T-helper 2 cell treated with Interferon-gamma antibody and Interleukin-4, amounts not matched to agents 5 μg/mL and 100 μg/mL, for 36 hours (primary cell): Measurements from ENCODE around the gene TMIE.

Experiments
- DNase-seq: peaks from one replicate; pipeline ENCODE4 v3.0.0; 2021; ENCODE audit warnings: low spot score
- H3K27ac Mint-ChIP-seq: one replicate; pipeline ENCODE4 v1.8.0; 2021; ENCODE audit warnings: mild to moderate bottlenecking, mixed read lengths
- H3K27me3 Mint-ChIP-seq: one replicate; pipeline ENCODE4 v1.8.0; 2021; ENCODE audit warnings: low read depth, mixed read lengths
- H3K36me3 Mint-ChIP-seq: one replicate; pipeline ENCODE4 v1.8.0; 2021; ENCODE audit warnings: low read depth, mixed read lengths
- H3K4me1 Mint-ChIP-seq: one replicate; pipeline ENCODE4 v1.8.0; 2021; ENCODE audit warnings: low read depth, mixed read lengths
- H3K4me3 Mint-ChIP-seq: one replicate; pipeline ENCODE4 v1.8.0; 2022; ENCODE audit warnings: mild to moderate bottlenecking, moderate library complexity, mixed read lengths
- H3K9me3 Mint-ChIP-seq: one replicate; pipeline ENCODE4 v1.8.0; 2021; ENCODE audit warnings: mixed read lengths

Gene TMIE

DNA sequence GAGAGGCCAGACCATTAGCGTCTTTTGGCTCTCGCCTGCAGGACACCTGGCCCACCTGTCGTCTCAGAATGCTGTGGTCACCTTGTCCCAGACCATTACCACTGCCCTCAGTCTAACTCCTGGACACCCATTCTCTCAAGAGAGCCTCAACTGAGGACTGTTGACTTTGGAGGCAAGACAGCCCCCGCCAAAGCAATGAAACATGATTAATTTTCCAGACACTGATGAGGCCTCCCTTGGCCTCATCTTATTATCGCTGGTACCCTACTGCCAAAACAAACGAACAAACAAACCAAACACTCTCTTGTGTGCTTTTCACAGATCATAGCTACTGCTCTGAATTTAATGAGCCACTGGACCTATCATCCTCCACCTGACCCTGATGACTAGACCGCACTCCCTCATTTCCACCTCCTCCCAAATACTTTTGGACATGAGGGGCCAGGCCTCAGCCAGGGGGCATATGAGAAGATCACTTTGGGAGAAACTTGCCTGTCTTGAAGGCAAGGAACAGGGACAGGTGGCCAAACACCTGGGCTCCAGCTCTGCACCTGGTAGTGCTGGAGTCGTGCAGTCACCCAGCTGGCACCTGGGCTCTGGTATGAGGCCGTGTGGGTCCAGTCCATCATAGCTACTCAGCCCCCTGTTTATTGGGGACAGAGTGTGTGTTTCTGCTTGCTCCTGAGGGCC is 35.3 kb upstream of the TMIE start:
- DNase-seq, result no peak
- Mint-ChIP-seq H3K4me1 (no peaks in the 10 kb centered on the region), H3K9me3 (no peaks in the 10 kb centered on the region), H3K36me3 (no peaks in the 10 kb centered on the region), H3K27ac (no peak overlapping the region), H3K4me3 (no peak overlapping the region), H3K27me3 (no peaks in the 10 kb centered on the region)

DNA sequence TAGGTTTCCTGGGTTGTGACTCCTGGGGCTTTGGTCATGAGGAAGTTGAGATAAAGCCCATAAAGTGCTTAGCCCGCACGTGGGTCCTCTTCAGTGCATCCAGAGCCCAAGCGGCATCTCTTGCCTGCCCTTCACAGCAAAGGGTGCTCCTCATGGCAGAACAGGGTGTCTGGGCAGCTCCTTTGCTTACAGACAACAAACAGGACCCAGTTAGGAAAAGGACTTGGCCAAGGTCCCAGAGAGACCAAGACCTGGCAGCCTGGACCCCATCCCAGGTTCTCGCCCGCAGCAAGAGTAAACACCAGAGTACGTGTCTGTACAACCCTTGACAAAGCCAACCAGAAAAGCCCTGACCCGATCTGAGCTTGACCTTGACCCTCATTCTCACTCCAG is 34.7 kb upstream of the TMIE start:
- no peaks in the 10 kb centered on the region for H3K27me3 Mint-ChIP-seq
- DNase-seq, result no peak
- no peak overlapping the region for H3K27ac Mint-ChIP-seq
- H3K9me3 Mint-ChIP-seq, result no peaks in the 10 kb centered on the region
- no peak overlapping the region for H3K4me3 Mint-ChIP-seq
- H3K4me1 Mint-ChIP-seq, result no peaks in the 10 kb centered on the region
- no peaks in the 10 kb centered on the region for H3K36me3 Mint-ChIP-seq

DNA sequence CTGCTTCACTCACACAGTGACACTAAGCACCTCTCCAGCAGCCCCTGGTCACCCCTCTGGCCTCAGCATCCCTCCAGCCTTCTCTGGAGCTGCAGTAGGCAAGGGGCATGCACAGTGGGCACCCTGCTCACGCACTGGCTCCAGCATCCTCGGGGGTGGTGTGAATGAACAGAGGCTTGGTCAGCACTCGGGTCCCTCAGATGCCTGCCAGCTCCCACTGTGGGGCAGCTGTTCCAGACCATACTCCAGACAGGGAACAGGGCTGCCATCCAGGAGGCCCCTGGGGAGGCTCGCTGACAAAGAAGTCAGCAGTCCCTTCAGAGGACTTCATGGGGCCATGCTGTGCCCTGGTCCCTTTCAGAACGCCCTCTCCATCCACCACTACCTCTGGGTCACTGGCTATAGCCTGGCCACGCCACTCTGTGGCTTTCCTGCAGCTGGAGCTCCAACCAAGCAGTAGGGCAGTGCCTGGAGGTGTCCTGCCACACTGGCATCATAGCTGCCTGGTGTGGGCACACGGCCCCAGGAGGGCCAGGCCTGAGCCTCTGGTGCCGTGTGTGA is 34.1 kb upstream of the TMIE start:
- H3K36me3 Mint-ChIP-seq, result no peaks in the 10 kb centered on the region
- H3K4me1 Mint-ChIP-seq, result no peaks in the 10 kb centered on the region
- no peaks in the 10 kb centered on the region for H3K9me3 Mint-ChIP-seq
- no peaks in the 10 kb centered on the region for H3K27me3 Mint-ChIP-seq
- no peak overlapping the region for H3K4me3 Mint-ChIP-seq
- H3K27ac Mint-ChIP-seq, result no peak overlapping the region
- no peak for DNase-seq

DNA sequence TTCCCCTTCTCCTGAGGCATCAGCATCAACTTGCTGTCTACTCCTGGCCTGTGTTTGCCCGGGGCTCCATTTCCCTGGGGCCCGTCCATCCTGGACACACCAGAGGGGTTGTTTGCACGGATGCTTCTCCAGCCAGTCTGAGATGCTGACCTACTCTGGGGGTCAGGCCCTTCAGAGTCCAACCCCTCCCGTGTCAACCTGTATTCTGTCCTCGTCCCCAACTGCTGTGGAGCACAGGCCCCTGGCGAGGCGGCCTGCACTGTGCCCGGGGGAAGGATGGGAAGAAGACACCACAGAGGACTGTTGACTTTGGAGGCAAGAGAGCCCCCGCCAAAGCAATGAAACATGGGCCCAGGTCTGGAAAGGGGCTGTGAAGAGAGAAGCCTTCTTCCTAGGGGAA is 33.5 kb upstream of the TMIE start:
- H3K4me3 Mint-ChIP-seq, result no peak overlapping the region
- H3K27me3 Mint-ChIP-seq, result no peaks in the 10 kb centered on the region
- H3K36me3 Mint-ChIP-seq, result no peaks in the 10 kb centered on the region
- H3K27ac Mint-ChIP-seq, result no peak overlapping the region
- no peaks in the 10 kb centered on the region for H3K4me1 Mint-ChIP-seq
- DNase-seq, result no peak
- H3K9me3 Mint-ChIP-seq, result no peaks in the 10 kb centered on the region

DNA sequence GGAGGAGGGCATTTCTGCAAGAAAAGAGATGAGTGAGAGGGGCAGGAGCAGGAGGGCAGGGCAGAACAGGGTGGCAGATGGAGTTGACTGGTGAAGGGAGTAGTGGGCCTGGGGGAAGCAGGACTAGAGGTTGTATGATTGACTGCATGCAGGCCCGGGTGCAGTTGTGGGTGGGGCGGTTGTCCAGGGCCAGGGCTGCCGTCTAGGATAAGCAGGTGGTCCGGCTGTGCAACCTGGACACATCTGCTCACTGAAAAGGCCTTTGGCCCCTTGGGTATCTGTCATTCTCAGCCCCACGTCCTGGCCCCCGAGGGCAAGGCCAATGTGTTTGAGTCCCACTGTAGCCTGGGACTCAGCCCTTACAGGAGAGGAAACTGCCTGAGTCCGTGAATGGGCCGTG is 33.1 kb upstream of the TMIE start:
- H3K9me3 Mint-ChIP-seq, result no peaks in the 10 kb centered on the region

DNA sequence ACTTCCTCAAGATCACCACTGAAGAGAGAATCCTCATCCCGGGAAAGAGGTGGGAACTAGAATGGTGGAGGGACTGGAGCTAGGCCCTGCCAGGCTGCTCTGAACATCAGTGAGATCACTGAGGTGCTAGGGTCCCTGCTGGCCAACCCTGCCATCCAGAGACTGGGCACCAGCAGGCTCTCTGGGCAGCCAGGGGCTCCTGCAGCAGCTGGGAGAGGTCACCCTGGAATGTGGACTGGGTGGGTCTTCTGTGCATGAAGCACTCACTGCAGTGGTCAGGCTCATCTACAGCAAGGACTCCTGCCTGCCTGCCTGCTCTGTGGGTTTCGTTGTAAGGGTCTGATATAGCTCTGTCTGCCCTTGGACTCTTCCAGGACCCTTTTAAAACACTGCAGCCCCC is 32.6 kb upstream of the TMIE start:
- H3K27ac Mint-ChIP-seq, result no peak overlapping the region
- no peak for DNase-seq
- H3K9me3 Mint-ChIP-seq, result no peaks in the 10 kb centered on the region
- H3K36me3 Mint-ChIP-seq, result no peaks in the 10 kb centered on the region
- H3K4me1 Mint-ChIP-seq, result no peaks in the 10 kb centered on the region
- no peak overlapping the region for H3K4me3 Mint-ChIP-seq
- H3K27me3 Mint-ChIP-seq, result no peaks in the 10 kb centered on the region

More for the DNA sequence above, 33.1 kb upstream of the TMIE start:
- Mint-ChIP-seq H3K27ac (no peak overlapping the region), H3K27me3 (no peaks in the 10 kb centered on the region), H3K4me3 (no peak overlapping the region), H3K36me3 (no peaks in the 10 kb centered on the region), H3K4me1 (no peaks in the 10 kb centered on the region)
- DNase-seq, result no peak

DNA sequence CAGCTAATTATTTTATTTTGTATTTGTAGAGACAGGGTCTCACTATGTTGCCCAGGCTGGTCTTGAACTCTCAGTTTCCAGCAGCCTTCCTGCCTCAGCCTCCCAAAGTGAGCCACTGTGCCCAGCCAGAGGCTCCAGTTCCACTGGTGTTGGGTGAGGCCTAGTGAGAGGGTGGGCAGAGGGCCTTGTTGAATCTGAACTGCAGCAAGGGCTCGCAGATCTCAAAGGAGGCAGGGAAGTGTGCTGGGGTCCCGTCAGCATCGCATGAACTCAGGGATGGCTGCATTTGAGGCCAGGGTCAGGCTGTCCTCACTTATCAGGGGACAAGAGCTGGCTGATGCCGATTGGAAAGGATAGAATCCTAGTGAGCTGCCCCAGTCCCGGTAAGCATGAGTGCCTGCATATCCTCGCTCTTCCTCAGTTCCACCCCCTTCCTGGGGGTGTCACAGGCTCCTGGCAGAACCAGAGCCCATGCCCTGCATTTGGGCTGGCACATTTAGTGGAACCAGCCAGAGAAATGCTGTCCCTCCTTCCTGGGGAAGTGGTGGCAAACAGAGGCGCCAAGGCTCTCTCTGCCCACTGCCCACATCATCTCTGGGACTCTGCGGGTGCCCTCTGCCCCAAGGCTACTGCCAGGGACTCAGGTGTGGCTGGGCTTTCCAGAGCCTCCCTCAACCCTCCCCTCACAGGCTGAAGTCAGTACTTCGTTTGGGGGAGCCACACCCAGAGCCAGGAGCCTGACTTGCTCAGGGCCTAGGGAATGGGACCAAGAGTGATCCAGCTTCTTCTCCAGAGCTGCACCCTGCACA is 31.8 kb upstream of the TMIE start:
- DNase-seq, result no peak
- Mint-ChIP-seq H3K36me3 (no peaks in the 10 kb centered on the region), H3K27me3 (no peaks in the 10 kb centered on the region), H3K4me1 (no peaks in the 10 kb centered on the region), H3K27ac (no peak overlapping the region), H3K4me3 (no peak overlapping the region), H3K9me3 (no peaks in the 10 kb centered on the region)

DNA sequence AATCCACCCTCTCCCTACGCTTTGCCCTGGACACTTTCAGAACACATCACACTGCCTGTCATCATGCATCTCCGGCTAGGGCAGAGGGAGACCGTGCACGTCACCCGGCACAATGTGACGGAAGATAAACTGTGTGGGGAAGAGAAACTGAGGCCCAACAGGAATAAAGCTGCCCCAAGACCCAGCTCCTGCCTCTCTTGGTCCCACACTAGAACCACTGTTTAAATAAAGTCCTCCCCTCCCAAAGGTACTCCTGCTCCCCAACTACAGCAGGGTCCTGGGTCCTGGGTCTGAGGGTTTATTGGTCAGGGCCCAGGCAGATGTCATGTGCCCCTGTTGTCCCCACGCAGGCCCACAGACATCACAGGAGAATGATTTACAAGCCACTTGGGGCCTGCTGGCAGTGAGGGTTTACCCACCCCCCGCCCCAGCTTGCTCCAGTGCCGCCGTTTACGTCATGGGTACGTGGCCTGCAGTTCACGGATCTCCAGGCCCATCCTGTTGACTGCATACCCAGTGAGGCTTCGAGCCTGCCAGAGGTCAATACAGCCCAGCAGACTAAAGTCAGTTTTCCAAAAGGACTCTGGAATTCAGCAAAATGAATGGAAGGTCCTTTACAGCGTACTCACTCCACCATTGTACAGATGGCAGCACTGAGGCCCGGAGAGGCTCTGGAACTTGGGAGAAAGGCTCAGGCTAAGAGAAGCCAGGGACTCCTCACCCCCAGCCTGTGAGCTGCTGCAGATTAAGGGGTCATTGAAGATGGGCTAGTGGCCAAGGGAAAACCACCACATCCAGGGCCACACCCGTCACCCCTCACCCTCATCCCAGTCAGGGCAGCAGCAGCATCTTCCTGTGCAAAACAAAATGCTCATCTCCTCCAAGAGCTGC is 30.9 kb upstream of the TMIE start:
- H3K4me1 Mint-ChIP-seq, result no peaks in the 10 kb centered on the region
- no peak overlapping the region for H3K27ac Mint-ChIP-seq
- H3K9me3 Mint-ChIP-seq, result no peaks in the 10 kb centered on the region
- H3K4me3 Mint-ChIP-seq, result no peak overlapping the region
- H3K27me3 Mint-ChIP-seq, result no peaks in the 10 kb centered on the region
- H3K36me3 Mint-ChIP-seq, result no peaks in the 10 kb centered on the region
- DNase-seq, result no peak

DNA sequence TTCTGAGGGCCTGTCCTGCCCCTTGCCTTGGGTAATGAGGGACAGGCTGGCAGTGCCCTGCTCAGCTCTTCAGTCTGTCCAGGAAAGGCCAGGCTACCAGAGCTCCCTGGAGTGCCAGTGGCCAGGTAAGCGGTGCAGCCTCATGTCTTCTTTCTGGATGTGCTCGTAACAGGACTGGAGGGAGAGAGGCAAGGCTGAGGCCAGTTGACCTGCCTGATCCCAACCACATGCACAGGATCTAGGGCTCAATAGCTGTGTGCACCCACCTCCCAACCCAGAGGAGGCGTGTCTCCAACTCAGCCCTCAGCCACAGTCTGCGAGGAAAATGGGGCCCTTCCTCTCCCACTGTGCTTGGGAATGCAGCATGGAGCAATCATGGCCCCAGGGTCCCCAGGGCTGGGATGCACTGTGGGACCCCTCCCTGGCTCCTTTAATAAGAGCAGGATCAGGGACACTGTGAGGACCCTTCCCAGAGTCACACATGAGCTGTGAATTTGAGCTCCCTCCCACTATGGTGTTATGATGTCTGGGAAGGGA is 30.2 kb upstream of the TMIE start:
- Mint-ChIP-seq H3K27me3 (no peaks in the 10 kb centered on the region), H3K9me3 (no peaks in the 10 kb centered on the region), H3K27ac (no peak overlapping the region), H3K4me1 (no peaks in the 10 kb centered on the region), H3K36me3 (no peaks in the 10 kb centered on the region), H3K4me3 (no peak overlapping the region)
- no peak for DNase-seq

DNA sequence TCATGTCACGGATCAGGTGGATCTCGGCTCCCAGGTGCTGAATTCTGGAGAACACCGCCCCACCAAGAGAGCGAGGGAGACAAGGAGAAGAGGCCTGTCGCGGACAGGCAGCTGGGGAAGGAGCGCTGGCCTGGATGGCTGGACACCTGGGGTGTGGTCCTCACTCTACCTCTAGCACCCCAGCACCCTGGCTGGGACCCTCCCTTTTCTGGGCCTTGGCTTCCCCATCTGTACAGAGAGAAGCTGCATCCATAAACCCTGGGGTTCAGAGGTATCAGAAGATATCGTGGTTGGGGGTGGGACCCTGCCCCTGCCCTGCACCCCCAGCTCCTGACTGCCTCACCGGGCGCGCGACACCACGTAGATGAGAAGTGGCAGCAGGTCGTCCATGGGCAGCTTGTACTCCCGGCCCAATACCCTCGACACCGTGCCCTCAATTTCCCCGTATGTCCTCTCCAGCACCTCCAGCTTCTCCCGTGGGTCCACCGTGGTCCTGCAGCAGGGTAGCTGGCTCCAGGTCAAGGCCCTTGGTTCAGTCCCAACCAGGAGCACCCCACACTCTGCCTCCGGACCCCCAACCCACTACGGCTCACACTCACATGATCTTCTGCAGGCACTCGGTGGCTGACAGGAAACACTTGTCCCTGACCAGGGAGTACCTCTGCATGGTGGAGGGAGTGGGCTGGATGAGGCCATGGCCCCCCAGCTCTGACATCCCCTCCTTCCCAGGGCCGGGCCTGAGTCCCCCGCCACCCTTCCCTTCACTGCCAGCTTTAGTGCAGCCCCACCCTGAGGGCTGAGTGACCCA is 29.4 kb upstream of the TMIE start:
- no peak for DNase-seq
- H3K27me3 Mint-ChIP-seq, result no peaks in the 10 kb centered on the region
- no peaks in the 10 kb centered on the region for H3K9me3 Mint-ChIP-seq
- H3K4me3 Mint-ChIP-seq, result no peak overlapping the region
- H3K36me3 Mint-ChIP-seq, result no peaks in the 10 kb centered on the region
- H3K4me1 Mint-ChIP-seq, result no peaks in the 10 kb centered on the region
- H3K27ac Mint-ChIP-seq, result no peak overlapping the region

DNA sequence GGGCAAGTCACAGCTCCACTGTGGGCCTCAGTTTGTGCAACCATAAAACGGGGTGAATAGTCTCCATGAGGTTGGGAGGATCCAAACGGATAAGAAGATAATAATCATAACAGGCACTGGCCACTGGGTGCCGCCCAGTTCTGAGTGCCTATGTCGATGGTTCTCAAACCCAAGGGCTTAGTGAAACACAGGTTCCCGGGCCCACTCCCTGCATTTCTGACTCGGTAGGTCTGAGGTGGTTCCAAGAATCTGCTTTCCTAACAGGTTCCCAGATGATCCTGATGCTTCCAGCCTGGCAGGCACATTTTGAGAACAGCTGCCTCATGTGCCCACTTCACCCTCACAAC is 28.9 kb upstream of the TMIE start:
- Mint-ChIP-seq H3K4me1 (no peaks in the 10 kb centered on the region), H3K27ac (no peak overlapping the region), H3K36me3 (no peaks in the 10 kb centered on the region), H3K9me3 (no peaks in the 10 kb centered on the region), H3K27me3 (no peaks in the 10 kb centered on the region), H3K4me3 (no peak overlapping the region)
- no peak for DNase-seq

DNA sequence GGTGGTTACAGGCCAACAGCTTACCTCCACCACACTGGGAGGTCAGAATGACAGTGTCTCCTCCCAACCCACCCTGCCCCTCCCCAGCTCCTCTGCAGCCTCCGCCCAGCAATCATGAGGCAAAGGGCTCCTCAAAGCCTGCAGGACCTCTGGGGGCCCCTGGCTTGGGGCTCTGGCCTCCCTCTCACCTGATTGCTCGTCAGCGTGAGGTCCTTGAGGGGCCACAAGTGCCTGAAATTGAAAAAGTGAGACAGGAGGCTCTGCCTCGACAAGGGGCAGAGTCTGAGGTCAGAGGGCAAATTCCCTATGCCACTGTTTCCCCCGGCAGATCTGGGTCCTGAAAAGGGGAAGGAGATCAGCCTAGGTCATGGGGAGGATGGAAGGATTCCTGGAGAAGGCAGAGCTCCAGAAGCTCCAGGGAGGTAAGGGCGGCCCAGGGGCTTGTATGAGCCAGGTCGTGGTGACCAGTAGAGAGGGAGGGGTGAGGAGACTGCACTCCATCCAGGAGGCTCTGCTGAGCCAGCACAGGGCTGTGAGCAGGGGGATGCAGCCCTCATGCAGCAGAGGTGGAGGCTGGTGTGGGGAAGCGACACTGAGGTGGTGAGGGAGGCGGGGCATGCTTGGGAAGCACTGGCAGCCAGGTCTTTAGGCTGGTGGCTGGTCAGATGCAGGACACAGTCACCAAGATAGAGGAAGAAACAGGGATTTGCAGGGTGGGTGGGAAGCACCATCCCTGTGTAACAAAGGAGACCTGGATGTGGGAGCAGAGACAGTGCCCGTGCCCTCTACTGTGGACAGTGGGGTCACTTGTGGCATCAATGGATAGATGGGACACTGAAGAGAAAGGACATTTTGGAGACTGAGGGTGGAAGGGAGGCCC is 27.8 kb upstream of the TMIE start:
- Mint-ChIP-seq H3K27ac (no peak overlapping the region), H3K4me1 (no peaks in the 10 kb centered on the region), H3K9me3 (no peaks in the 10 kb centered on the region), H3K27me3 (no peaks in the 10 kb centered on the region), H3K36me3 (no peaks in the 10 kb centered on the region), H3K4me3 (no peak overlapping the region)
- DNase-seq, result no peak
